Tibial artery (tissue), 4 donors: ENCODE results near the gene DST.
A peak's percentile ranks its signal among the peaks of the same experiment; 100 is the strongest.

Experiments
- DNase-seq, 2 donors: peaks; one replicate each; pipeline ENCODE4 v3.0.0-alpha.2; 2019
- H3K27ac ChIP-seq, 2 donors: fragments of 200-600 bp; sonication (generic) in 1 of 2; 1 replicate in 1 of 2; 2 replicates in 1 of 2; pipeline ENCODE4 v1.5.1; 2018 to 2019; ENCODE audit warnings: mild to moderate bottlenecking in 1 of 2
- H3K27me3 ChIP-seq, 2 donors: fragments of 200-600 bp; sonication (generic) in 1 of 2; one replicate each; pipeline versions ENCODE4 v1.5.1 to v1.6.0; 2016 to 2019
- H3K36me3 ChIP-seq, 3 donors: fragments of 200-600 bp; sonication (generic) in 2 of 3; one replicate each; pipeline ENCODE4 v1.5.1; 2016 to 2019; ENCODE audit warnings: mild to moderate bottlenecking in 2 of 3
- H3K4me1 ChIP-seq, 4 donors: fragments of 200-600 bp; sonication (generic) in 2 of 4; 1 replicate in 3 of 4; 2 replicates in 1 of 4; pipeline ENCODE4 v1.5.1; 2016 to 2019
- H3K4me3 ChIP-seq, 2 donors: fragments of 200-600 bp; sonication (generic) in 1 of 2; 1 replicate in 1 of 2; 2 replicates in 1 of 2; pipeline ENCODE4 v1.5.1; 2018 to 2019; ENCODE audit warnings: mild to moderate bottlenecking in 2 of 2
- H3K9me3 ChIP-seq, 3 donors: fragments of 200-600 bp; sonication (generic) in 1 of 3; one replicate each; pipeline ENCODE4 v1.5.1; 2016 to 2019
- CTCF ChIP-seq, 2 experiments: fragments of 200-600 bp in 1 of 2; fragments of 450-650 bp in 1 of 2; IDR thresholded peaks; one replicate each; pipeline ENCODE4 v1.5.1; 2017 to 2019; ENCODE audit warnings: antibody characterized with exemption in 2 of 2, mild to moderate bottlenecking in 1 of 2, moderate library complexity in 1 of 2
- intact Hi-C: fragments of 100-400 bp; cut with DNase I; formaldehyde crosslinking; loops from one replicate; pipeline ENCODE4 v1.15.0; 2023; ENCODE audit warnings: low total_unique reads

The DST gene

GRCh38 chr6:56488281-56488680 is 154.4 kb downstream of the DST start:
- no peaks in the 10 kb centered on the region for H3K27me3 ChIP-seq
- DNase-seq = no peak
- H3K4me3 ChIP-seq = no peak overlapping the region
- H3K36me3 ChIP-seq = peaks cover 63 to 73% (median 72%) of the 10 kb centered on the region in 3 donors
- no peak overlapping the region for H3K27ac ChIP-seq
- H3K4me1 ChIP-seq = peaks cover 0 to 38% (median 3%) of the 10 kb centered on the region in 4 donors
- no peaks in the 10 kb centered on the region for H3K9me3 ChIP-seq
- no peak for TF ChIP-seq CTCF (IDR thresholded peaks at IDR 0.05)
- intact Hi-C loops = loop anchor here (10.0 kb wide), 1 partner anchor 57 kb away; no protein-coding TSS in a partner anchor

- no peak for TF ChIP-seq CTCF (IDR thresholded peaks at IDR 0.05)
- H3K36me3 ChIP-seq = peaks cover 61 to 73% (median 71%) of the 10 kb centered on the region in 3 donors
- H3K27me3 ChIP-seq = no peaks in the 10 kb centered on the region
- peaks cover 0 to 22% (median under 1%) of the 10 kb centered on the region in 4 donors for H3K4me1 ChIP-seq
- no peak overlapping the region for H3K4me3 ChIP-seq
- intact Hi-C loops = loop anchor here (10.0 kb wide), 1 partner anchor 58 kb away; no protein-coding TSS in a partner anchor
- no peaks in the 10 kb centered on the region for H3K9me3 ChIP-seq
- DNase-seq = no peak
- no peak overlapping the region for H3K27ac ChIP-seq
Observed at GRCh38 chr6:56486681-56487080, 156.0 kb downstream of the DST start.

GRCh38 chr6:56484669-56485068 is 158.0 kb downstream of the DST start:
- intact Hi-C loops = loop anchor here (10.0 kb wide), 1 partner anchor 60 kb away; no protein-coding TSS in a partner anchor
- H3K36me3 ChIP-seq = peaks cover 68 to 84% (median 80%) of the 10 kb centered on the region in 3 donors

GRCh38 chr6:56483929-56484328 is 158.8 kb downstream of the DST start:
- Histone ChIP-seq H3K4me3 (no peak overlapping the region), H3K9me3 (no peaks in the 10 kb centered on the region), H3K27ac (no peak overlapping the region), H3K4me1 (peaks cover 0 to 20% (median 0%) of the 10 kb centered on the region in 4 donors), H3K36me3 (peaks cover 69 to 90% (median 82%) of the 10 kb centered on the region in 3 donors), H3K27me3 (no peaks in the 10 kb centered on the region)
- no peak for DNase-seq
- TF ChIP-seq CTCF (IDR thresholded peaks at IDR 0.05) = no peak
- intact Hi-C loops = loop anchor here (10.0 kb wide), 1 partner anchor 61 kb away; no protein-coding TSS in a partner anchor

More at GRCh38 chr6:56484669-56485068, 158.0 kb downstream of the DST start:
- DNase-seq = no peak
- no peaks in the 10 kb centered on the region for H3K9me3 ChIP-seq
- H3K4me3 ChIP-seq = no peak overlapping the region
- H3K4me1 ChIP-seq = peaks cover 0 to 20% (median 0%) of the 10 kb centered on the region in 4 donors
- no peak for TF ChIP-seq CTCF (IDR thresholded peaks at IDR 0.05)
- peak overlapping the region in 1 of 2 donors; percentile 9 for H3K27ac ChIP-seq
- H3K27me3 ChIP-seq = no peaks in the 10 kb centered on the region

- H3K9me3 ChIP-seq = no peaks in the 10 kb centered on the region
- intact Hi-C loops = loop anchor here (10.0 kb wide), 1 partner anchor 62 kb away; no protein-coding TSS in a partner anchor
Observed at GRCh38 chr6:56482525-56482924, 160.2 kb downstream of the DST start.

More at GRCh38 chr6:56482525-56482924, 160.2 kb downstream of the DST start:
- DNase-seq = no peak
- Histone ChIP-seq H3K27me3 (no peaks in the 10 kb centered on the region), H3K4me3 (no peak overlapping the region), H3K4me1 (peaks cover 0 to 20% (median 0%) of the 10 kb centered on the region in 4 donors), H3K36me3 (peaks cover 63 to 84% (median 72%) of the 10 kb centered on the region in 3 donors), H3K27ac (no peak overlapping the region)
- no peak for TF ChIP-seq CTCF (IDR thresholded peaks at IDR 0.05)
